GM19023 (cell line): ENCODE measurements around the gene HOXC13.

Source experiments
- ATAC-seq: cut with Tn5 transposase; IDR thresholded peaks from one replicate; pipeline ENCODE4 v1.9.1; 2021; ENCODE audit warnings: mild to moderate bottlenecking, moderate library complexity; ENCODE audit not compliant: unreplicated experiment

The HOXC13 gene

GRCh38 chr12:53992377-53992889 lies 53.8 kb downstream of the HOXC13 start:
- ATAC-seq, result no peak

GRCh38 chr12:53993162-53994008 lies 54.8 kb downstream of the HOXC13 start:
- no peak for ATAC-seq

GRCh38 chr12:53994009-53994263 lies 55.3 kb downstream of the HOXC13 start:
- ATAC-seq, result no peak

- ATAC-seq, result no peak
Measured at GRCh38 chr12:53994264-53995001, 55.8 kb downstream of the HOXC13 start.

GRCh38 chr12:53995002-53995377 lies 56.4 kb downstream of the HOXC13 start:
- ATAC-seq, result no peak

- no peak for ATAC-seq
Measured at GRCh38 chr12:53995378-53996239, 57.0 kb downstream of the HOXC13 start.
